ENCODE results near the gene FPGS.

DNA sequence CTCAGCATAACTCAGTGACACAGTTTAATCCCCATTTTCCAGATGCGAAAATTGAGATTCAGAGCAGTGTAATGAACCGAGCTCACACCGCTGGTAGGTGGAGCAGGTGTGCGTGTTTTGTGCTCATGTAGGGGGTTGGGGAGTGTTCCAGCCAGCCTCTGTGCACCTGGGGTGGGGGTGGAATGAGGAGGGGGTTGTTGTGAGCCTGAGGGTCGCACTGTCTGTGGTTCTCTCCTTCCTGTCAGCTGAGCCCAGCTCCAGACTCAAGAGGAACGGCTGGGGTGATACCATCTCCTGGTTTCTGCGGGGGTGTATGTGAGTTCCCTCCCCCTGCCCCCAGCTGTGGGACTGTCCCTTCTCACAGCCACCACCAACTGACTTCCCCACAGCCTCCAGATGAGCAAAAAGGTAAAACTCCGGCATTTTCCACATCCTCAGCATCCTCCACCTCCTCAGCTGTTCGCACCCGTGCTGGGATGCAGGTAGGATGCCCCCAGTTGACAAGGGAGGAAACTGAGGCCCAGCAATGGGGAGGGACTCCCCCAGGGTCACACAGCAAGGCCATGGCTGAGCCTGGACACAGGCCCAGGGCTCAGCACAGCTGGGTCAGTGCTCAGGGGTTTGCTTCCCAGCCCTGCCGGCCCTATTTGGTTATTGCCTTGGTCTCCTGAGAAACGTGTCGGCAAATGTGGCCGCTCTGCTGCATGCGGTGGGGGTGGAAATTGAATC is 26.3 kb upstream of the FPGS start:
- TF ChIP-seq, protein P1, sequence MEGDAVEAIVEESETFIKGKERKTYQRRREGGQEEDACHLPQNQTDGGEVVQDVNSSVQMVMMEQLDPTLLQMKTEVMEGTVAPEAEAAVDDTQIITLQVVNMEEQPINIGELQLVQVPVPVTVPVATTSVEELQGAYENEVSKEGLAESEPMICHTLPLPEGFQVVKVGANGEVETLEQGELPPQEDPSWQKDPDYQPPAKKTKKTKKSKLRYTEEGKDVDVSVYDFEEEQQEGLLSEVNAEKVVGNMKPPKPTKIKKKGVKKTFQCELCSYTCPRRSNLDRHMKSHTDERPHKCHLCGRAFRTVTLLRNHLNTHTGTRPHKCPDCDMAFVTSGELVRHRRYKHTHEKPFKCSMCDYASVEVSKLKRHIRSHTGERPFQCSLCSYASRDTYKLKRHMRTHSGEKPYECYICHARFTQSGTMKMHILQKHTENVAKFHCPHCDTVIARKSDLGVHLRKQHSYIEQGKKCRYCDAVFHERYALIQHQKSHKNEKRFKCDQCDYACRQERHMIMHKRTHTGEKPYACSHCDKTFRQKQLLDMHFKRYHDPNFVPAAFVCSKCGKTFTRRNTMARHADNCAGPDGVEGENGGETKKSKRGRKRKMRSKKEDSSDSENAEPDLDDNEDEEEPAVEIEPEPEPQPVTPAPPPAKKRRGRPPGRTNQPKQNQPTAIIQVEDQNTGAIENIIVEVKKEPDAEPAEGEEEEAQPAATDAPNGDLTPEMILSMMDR (IDR thresholded peaks at IDR 0.05): no peak
- no peak for TF ChIP-seq EZH2 (IDR thresholded peaks at IDR 0.05; ENCODE audit: borderline replicate concordance, insufficient read depth, low read depth, low read length, poor library complexity, severe bottlenecking)

Data from B cell (primary cell).